ENCODE results near the gene VPREB1.
"Not testable (repeated sequence)": the region's sequence is repeated elsewhere in the genome, so short reads cannot be mapped to it uniquely, and the experiment has no call there.

The VPREB1 gene

GRCh38 chr22:22244316-22245250 is at the start of gene VPREB1:
VPREB1 (plus strand) TSS chr22:22244786; CDS start chr22:22244814, 28 bp downstream.
- peak; percentile 0 for DNase-seq (ENCODE audit: low spot score)

DNA sequence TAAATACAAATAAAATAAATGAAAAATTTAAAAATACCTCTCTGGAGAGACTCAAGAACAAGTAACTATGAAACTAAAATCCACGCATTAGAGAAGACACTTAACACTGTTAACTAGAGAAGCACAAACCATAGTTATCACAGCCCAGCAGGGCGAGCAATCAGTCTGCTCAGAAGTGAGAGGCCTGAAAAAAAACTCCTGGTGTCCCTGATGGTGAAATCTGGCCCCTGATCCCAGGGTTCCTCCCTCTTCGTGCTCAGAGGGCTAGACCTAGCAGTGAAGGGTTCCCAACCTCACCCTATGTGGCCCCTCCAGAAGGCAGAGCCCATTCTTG is 49.7 kb upstream of the VPREB1 start:
- no peak for DNase-seq (ENCODE audit: low spot score)

DNA sequence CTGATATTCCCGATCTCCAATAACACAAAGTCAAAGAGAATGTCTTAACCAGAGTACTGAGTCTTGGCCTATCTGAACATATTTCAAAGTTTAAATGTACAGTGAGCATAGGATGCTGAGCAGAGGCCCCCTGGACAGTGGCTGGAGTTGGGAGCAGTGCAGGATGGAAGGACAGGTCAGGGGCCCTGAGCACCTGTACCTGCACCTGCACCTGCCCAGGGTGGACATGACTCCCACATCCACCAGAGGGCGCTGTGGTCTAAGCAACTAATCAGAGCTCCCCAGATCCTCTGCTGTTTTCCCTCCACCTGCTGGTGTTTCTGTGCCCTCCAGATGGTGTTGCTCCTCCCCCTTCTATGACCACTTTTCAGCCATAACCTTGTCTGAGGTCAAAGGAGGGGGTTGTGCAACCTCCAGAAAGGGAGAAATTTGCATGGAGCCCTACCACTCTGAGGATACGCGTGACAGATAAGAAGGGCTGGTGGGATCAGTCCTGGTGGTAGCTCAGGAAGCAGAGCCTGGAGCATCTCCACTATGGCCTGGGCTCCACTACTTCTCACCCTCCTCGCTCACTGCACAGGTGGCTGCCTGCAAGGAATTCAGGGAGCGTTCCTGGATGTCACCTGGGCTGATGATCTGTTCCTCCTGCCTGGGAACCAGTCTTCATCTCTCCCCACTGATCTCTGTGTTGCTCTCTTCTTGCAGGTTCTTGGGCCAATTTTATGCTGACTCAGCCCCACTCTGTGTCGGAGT is 49.1 kb upstream of the VPREB1 start:
- peak; percentile 62 for DNase-seq (ENCODE audit: low spot score)

GRCh38 chr22:22196018-22196533 is 48.5 kb upstream of the VPREB1 start:
- no peak for DNase-seq (ENCODE audit: low spot score)

GRCh38 chr22:22196833-22197477 is 47.6 kb upstream of the VPREB1 start:
- no peak for DNase-seq (ENCODE audit: low spot score)

DNA sequence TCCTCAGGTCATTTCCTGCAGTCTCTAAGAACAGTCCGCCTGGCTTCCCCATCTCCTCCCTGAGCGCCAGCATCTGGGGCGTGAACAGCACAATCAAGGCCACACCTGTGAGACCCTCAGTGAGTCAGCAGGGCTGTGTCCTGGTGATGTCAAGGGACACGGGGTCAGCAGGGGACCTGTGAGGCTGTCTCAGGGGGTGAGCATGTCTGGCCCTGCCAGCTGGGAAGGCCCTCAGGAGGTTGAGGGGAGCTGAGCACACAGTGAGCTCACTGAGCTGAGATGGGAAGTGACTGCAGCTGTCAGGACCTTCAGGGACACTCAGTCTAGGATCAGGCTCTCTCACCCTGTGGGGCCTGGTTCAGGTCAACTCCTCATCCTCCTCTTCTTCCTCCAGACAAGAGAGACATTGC is 46.6 kb upstream of the VPREB1 start:
- DNase-seq (ENCODE audit: low spot score) = no peak

DNA sequence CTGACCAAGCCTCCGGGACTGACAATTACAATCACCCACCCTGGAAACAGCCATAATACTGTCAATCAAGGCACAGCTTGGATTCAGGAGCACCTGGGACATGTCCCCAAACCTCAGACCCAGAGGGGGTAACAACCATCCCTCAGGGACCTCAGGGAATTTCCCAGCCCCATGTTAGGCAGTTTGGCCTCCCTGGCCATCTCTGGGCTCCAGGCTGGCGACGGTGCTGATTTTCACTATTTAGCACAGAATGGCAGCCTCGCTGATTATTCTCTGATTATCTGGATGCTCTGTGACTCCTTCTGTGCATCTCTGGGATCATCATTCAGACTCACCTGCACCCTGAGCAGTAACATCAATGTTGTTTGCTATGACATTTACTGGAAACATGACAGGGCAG is 45.8 kb upstream of the VPREB1 start:
- no peak for DNase-seq (ENCODE audit: low spot score)

- DNase-seq (ENCODE audit: low spot score) = no peak
These were observed 45.0 kb upstream of the VPREB1 start for GRCh38 chr22:22199634-22200033.

DNA sequence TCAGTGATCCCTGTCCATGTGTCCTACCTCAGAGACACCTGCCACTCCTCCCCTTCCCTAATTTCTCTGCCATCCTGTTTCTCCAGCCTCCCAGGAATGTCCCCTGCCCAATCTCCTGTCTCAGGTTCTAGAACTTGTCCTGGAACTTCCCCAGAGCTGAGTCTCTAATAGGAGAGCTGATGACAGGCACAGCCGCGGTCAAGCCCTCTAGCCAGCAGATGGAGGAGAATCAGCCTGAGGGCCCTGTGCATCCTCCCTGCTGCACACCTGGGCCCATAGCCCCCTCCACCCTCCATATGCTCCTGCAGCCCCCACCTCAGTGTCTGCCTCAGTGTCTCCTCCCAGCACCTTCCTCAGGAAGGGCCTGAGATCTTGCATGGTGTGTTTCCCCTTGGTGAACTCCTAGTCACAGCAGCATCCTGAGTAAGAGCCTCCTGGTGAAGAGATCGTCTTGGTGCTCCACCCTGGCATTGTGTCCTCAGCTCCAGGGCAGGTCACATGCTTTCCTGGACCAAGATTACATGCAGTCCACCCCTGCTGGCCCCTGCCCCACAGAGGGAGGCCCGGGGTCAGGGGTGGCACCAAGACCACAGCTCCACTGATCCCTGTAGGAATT is 43.9 kb upstream of the VPREB1 start:
- no peak for DNase-seq (ENCODE audit: low spot score)

GRCh38 chr22:22201185-22201929 is 43.2 kb upstream of the VPREB1 start:
- DNase-seq (ENCODE audit: low spot score) = peak; percentile 50

- DNase-seq (ENCODE audit: low spot score) = no peak
These were observed 42.6 kb upstream of the VPREB1 start for GRCh38 chr22:22201930-22202343.

DNA sequence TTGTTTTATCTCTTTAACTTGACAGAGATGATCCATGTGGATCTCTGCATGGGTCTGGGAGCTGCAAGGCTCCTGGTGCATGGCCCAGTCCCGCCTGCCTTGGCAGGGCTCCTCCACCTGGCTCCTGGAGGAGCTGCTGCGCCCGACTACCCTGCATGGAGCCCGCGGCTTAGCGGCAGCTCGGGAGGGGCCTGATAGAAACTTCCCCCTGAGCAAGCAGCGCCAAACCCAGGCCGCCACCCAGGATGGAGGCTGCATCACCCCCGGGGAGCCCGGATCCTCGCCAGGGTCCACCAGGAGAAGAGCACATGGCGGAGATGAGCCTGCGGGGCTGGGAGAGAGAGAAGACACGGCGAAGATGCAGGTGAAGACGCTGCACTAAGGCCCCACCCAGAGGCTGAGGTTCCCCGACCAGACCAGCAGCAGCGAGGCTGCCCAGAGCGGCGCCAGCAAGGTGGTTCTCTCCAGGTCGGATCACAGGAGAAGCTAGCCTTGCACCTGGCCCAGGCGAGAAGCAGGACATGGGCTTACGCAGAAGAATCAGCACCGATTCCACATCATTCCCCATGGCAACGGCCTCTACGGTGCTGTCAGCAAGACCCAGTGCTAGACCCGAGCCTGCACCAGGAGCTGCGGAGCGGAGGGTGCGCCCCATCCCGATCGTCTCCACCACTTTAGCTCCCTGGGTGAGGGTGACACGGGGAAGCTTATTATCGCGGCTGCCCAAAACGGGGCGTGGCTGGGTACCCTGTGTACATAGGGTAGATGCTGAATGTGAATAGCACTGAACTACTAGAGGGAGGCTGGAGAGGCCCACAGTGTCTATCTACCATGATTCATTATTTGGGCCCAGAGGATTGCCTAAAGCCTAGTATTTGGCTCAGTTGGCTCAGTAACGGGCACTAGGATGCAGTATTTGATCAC is 41.3 kb upstream of the VPREB1 start:
- no peak for DNase-seq (ENCODE audit: low spot score)

GRCh38 chr22:22207845-22208564 is 36.6 kb upstream of the VPREB1 start:
- peak; percentile 75 for DNase-seq (ENCODE audit: low spot score)

- DNase-seq (ENCODE audit: low spot score) = no peak
These were observed 35.9 kb upstream of the VPREB1 start for GRCh38 chr22:22208652-22209051.

DNA sequence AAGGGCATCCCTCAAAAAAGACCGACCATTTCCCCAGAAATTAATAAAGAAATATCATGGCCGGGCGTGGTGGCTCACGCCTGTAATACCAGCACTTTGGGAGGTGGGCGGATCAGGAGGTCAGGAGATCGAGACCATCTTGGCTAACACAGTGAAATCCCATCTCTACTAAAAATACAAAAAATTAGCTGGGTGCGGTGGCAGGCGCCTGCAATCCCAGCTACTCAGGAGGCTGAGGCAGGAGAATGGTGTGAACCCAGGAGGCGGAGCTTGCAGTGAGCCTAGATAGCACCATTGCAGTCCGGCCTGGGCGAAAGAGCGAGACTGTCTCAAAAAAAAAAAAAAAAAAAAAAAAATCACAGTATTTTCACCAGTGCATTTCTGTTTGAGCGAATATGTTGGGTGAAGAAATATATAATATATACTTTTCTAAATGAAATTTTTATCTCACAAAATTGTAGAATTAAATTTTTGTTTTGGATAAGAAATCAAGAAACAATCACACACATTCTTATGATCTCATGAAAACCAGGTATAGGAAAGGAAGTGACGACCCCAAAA is 35.4 kb upstream of the VPREB1 start:
- not testable (repeated sequence) for DNase-seq (ENCODE audit: low spot score)

- peak; percentile 26 for DNase-seq (ENCODE audit: low spot score)
These were observed 34.2 kb upstream of the VPREB1 start for GRCh38 chr22:22210375-22210774.

GRCh38 chr22:22210889-22211833 is 33.4 kb upstream of the VPREB1 start:
- DNase-seq (ENCODE audit: low spot score) = no peak

GRCh38 chr22:22213231-22213630 is 31.4 kb upstream of the VPREB1 start:
- DNase-seq (ENCODE audit: low spot score) = no peak

Data from GM03348 (cell line).